Testis (tissue), 3 donors: ENCODE data around the gene ARID2. TPM values are rescaled to one million over a fixed set of nuclear protein-coding genes. Genes with fewer than 3 reads are reported as not detected.

ENCODE experiments used
- DNase-seq: peaks from one replicate; pipeline ENCODE4 v3.0.0-alpha.2; 2019
- H3K27ac ChIP-seq, 2 donors: fragments of 200-600 bp; sonication (generic); one replicate each; pipeline ENCODE4 v1.5.1; 2019
- H3K27me3 ChIP-seq: fragments of 200-600 bp; sonication (generic); one replicate; pipeline ENCODE4 v1.5.1; 2019
- H3K36me3 ChIP-seq: fragments of 200-600 bp; sonication (generic); one replicate; pipeline ENCODE4 v1.5.1; 2017; ENCODE audit warnings: low read depth; ENCODE audit errors: missing control alignments
- H3K4me1 ChIP-seq: fragments of 200-600 bp; sonication (generic); one replicate; pipeline ENCODE4 v1.5.1; 2019
- H3K4me3 ChIP-seq, 2 donors: fragments of 200-600 bp; sonication (generic); one replicate each; pipeline ENCODE4 v1.5.1; 2017 to 2019
- H3K9me3 ChIP-seq: fragments of 200-600 bp; sonication (generic); one replicate; pipeline ENCODE4 v1.5.1; 2017
- POLR2A ChIP-seq: fragments of 450-650 bp; IDR thresholded peaks from one replicate; pipeline ENCODE4 v1.6.1; 2017; ENCODE audit warnings: antibody characterized with exemption, mild to moderate bottlenecking, moderate library complexity
- WGBS, 2 donors: methylation state at CpG; one replicate each; pipeline ENCODE4 v1.1.5; 2018; 5-methylcytosine and 5-hydroxymethylcytosine counted together
- intact Hi-C: fragments of 100-400 bp; cut with DNase I; formaldehyde crosslinking; loops from one replicate; pipeline ENCODE4 v1.15.1; 2023; ENCODE audit warnings: low total_unique reads
- polyA plus RNA-seq: library from polyadenylated mRNA; stranded (reverse); fragments of 350-450 nt; fragmentation: Illumina TruSeq; extraction: RNeasy Lipid Tissue Mini Kit (QIAGEN cat#74804); gene quantifications from one replicate; pipeline ENCODE4 v1.2.3, GENCODE V29; 2014; ENCODE audit warnings: low read depth, low replicate concordance; ENCODE audit not compliant: insufficient read depth
- total RNA-seq, 2 donors: library from RNA; depleted of rRNA; stranded (reverse); fragments of >200 nt; gene quantifications; one replicate each; pipeline ENCODE4 v1.2.3, GENCODE V29; 2016
- TF ChIP-seq, protein P1 (sequence below), 3 experiments: fragments of 450-650 bp in 2 of 3; fragments of 200-600 bp in 1 of 3; sonication (generic) in 1 of 3; IDR thresholded peaks; one replicate each; pipeline ENCODE4 v1.5.1; 2016 to 2019; ENCODE audit warnings: antibody characterized with exemption in 3 of 3, mild to moderate bottlenecking in 2 of 3, moderate library complexity in 1 of 3

The ARID2 gene
- total and polyA plus RNA-seq, 3 donors from 2014 or later, result 50.4 to 82.2 (median 72.4) TPM

DNA sequence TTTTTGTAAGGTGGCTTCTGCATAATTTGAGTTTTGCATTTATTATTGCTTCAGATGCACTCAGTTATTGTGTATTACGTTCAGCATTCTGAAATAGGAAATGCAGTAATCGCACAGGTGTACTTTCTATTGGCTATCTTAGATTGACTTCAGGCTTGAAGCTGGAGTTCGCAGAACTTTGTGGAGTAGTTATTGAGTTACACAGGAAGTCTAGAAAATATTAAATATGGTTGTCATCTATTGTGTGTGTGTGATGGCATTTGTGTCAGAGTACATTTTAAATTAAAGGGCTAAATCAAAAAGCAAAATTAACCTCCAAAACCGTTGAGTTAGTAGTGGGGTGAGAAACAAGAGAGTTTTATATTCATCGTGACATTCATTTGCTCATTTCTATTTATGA is 2.7 kb downstream of the ARID2 start:
- intact Hi-C loops, result no loop called here
- H3K27me3 ChIP-seq, result no peaks in the 10 kb centered on the region
- TF ChIP-seq, protein P1, sequence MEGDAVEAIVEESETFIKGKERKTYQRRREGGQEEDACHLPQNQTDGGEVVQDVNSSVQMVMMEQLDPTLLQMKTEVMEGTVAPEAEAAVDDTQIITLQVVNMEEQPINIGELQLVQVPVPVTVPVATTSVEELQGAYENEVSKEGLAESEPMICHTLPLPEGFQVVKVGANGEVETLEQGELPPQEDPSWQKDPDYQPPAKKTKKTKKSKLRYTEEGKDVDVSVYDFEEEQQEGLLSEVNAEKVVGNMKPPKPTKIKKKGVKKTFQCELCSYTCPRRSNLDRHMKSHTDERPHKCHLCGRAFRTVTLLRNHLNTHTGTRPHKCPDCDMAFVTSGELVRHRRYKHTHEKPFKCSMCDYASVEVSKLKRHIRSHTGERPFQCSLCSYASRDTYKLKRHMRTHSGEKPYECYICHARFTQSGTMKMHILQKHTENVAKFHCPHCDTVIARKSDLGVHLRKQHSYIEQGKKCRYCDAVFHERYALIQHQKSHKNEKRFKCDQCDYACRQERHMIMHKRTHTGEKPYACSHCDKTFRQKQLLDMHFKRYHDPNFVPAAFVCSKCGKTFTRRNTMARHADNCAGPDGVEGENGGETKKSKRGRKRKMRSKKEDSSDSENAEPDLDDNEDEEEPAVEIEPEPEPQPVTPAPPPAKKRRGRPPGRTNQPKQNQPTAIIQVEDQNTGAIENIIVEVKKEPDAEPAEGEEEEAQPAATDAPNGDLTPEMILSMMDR (IDR thresholded peaks at IDR 0.05), result no peak
- TF ChIP-seq POLR2A, result no peak
- no peaks in the 10 kb centered on the region for H3K36me3 ChIP-seq
- WGBS, 2 donors, result 14 to 16% methylated on average over 5 of the region's 5 CpGs
- H3K27ac ChIP-seq, result peak overlapping the region; percentile 97 to 100
- no peaks in the 10 kb centered on the region for H3K9me3 ChIP-seq
- H3K4me1 ChIP-seq, result peaks cover 15% of the 10 kb centered on the region
- no peak for DNase-seq
- no peak overlapping the region for H3K4me3 ChIP-seq

DNA sequence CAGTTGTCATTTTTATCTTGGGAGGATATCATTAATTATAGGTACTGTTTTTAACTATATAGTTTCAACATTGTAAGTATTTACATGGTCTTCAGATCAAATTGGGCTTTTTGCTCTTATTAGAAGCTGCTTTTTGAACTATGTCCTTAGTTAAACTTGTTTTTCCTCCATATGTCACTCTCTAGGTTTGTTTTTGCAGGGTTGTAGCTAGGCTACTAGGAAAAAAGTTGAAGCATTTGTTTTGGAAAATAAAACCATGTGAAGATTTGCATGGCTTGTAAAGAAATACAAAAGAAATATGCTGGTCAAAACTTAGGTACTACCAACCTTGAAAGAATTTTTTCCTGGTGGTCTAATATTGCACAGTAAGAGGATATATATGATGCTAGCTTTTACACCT is 3.4 kb downstream of the ARID2 start:
- no peak overlapping the region for H3K4me3 ChIP-seq
- TF ChIP-seq POLR2A, result no peak
- TF ChIP-seq, protein P1 (IDR thresholded peaks at IDR 0.05), result no peak
- H3K27ac ChIP-seq, result peak overlapping the region in 1 of 2 donors; percentile 100
- no peaks in the 10 kb centered on the region for H3K27me3 ChIP-seq
- peaks cover 15% of the 10 kb centered on the region for H3K4me1 ChIP-seq
- intact Hi-C loops, result no loop called here
- no peaks in the 10 kb centered on the region for H3K36me3 ChIP-seq
- DNase-seq, result no peak
- H3K9me3 ChIP-seq, result no peaks in the 10 kb centered on the region

DNA sequence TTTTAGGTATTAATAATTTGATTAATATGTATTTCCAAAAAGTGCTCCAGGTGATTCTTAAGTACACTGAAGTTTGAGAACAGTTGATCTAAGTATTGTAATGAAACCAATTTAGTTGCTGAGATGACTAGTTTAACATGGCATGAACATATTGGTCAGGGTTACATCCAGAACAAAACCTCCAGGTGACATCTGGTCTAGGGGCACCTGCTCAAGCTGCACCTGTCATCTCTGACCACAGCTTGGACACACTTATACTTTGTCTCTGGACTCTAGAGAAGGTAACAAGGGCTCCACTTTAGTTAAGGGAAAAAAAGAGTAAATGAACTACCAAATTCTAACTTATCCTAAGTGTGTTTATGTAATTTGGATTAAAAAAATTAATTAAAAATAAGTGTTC is 8.1 kb downstream of the ARID2 start:
- TF ChIP-seq POLR2A, result no peak
- TF ChIP-seq, protein P1 (IDR thresholded peaks at IDR 0.05), result no peak
- Histone ChIP-seq H3K4me3 (no peak overlapping the region), H3K36me3 (no peaks in the 10 kb centered on the region), H3K27ac (no peak overlapping the region), H3K4me1 (peaks cover 7% of the 10 kb centered on the region), H3K9me3 (no peaks in the 10 kb centered on the region), H3K27me3 (no peaks in the 10 kb centered on the region)
- DNase-seq, result no peak
- intact Hi-C loops, result no loop called here

- Histone ChIP-seq H3K27ac (no peak overlapping the region), H3K4me3 (no peak overlapping the region), H3K27me3 (no peaks in the 10 kb centered on the region), H3K4me1 (no peaks in the 10 kb centered on the region), H3K36me3 (no peaks in the 10 kb centered on the region), H3K9me3 (no peaks in the 10 kb centered on the region)
- DNase-seq, result no peak
- 98 to 100% methylated on average over 1 of the region's 1 CpG for WGBS, 2 donors
- intact Hi-C loops, result loop anchor here (10.0 kb wide), 1 partner anchor 198 kb away; no protein-coding TSS in a partner anchor
- TF ChIP-seq POLR2A, result no peak
- TF ChIP-seq, protein P1 (IDR thresholded peaks at IDR 0.05), result no peak
These were observed 13.1 kb downstream of the ARID2 start for GRCh38 chr12:45742590-45742989.

DNA sequence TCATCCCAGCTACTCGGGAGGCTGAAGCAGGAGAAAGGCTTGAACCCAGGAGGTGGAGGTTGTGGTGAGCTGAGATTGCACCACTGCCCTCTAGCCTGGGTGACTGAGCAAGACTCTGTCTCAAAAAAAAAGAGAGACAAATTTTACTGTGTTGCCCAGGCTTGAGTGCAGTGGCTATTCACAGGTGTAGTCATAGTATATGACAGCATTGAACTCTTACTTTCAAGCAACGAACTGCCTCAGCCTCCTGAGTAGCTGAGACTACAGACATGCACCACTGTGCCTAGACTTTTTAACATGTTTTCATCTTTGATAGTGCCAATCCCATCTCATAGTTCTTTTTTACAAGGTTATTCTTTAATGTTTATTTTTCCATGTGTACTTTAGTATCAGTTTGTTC is 13.7 kb downstream of the ARID2 start:
- WGBS, 2 donors, result 93 to 97% methylated on average over 2 of the region's 2 CpGs
- no peaks in the 10 kb centered on the region for H3K36me3 ChIP-seq
- H3K9me3 ChIP-seq, result no peaks in the 10 kb centered on the region
- no peak for TF ChIP-seq POLR2A
- TF ChIP-seq, protein P1 (IDR thresholded peaks at IDR 0.05), result no peak
- H3K27ac ChIP-seq, result no peak overlapping the region
- DNase-seq, result no peak
- intact Hi-C loops, result loop anchor here (10.0 kb wide), 1 partner anchor 198 kb away; no protein-coding TSS in a partner anchor
- H3K27me3 ChIP-seq, result no peaks in the 10 kb centered on the region
- H3K4me1 ChIP-seq, result no peaks in the 10 kb centered on the region
- H3K4me3 ChIP-seq, result no peak overlapping the region
